Measurements from ENCODE around the gene MNAT1.
A peak's percentile ranks its signal among the peaks of the same experiment; 100 is the strongest.

Gene MNAT1

GRCh38 chr14:60734465-60735242 lies at the start of gene MNAT1:
MNAT1 (plus strand) TSS chr14:60734761; CDS start chr14:60734863, 102 bp downstream.
- H3K27me3 Mint-ChIP-seq (ENCODE audit: low read depth): peaks cover 29% of the 10 kb centered on the region
- peaks cover 19% of the 10 kb centered on the region for H3K4me1 Mint-ChIP-seq (ENCODE audit: low read depth)
- peak within 1 kb of the TSS; percentile 97 for H3K4me3 Mint-ChIP-seq
- H3K36me3 Mint-ChIP-seq (ENCODE audit: low read depth): peaks cover 7% of the 10 kb centered on the region
- H3K9me3 Mint-ChIP-seq: no peaks in the 10 kb centered on the region
- H3K27ac Mint-ChIP-seq: peak within 1 kb of the TSS; percentile 85

GRCh38 chr14:60686865-60687264 lies 47.7 kb upstream of the MNAT1 start:
- Mint-ChIP-seq H3K36me3 (ENCODE audit: low read depth) (no peaks in the 10 kb centered on the region), H3K27ac (no peak overlapping the region), H3K27me3 (ENCODE audit: low read depth) (no peaks in the 10 kb centered on the region), H3K4me3 (no peak overlapping the region), H3K9me3 (no peaks in the 10 kb centered on the region), H3K4me1 (ENCODE audit: low read depth) (no peaks in the 10 kb centered on the region)

GRCh38 chr14:60691383-60692113 lies 43.0 kb upstream of the MNAT1 start:
- Mint-ChIP-seq H3K27ac (no peak overlapping the region), H3K9me3 (no peaks in the 10 kb centered on the region), H3K4me1 (ENCODE audit: low read depth) (no peaks in the 10 kb centered on the region)

GRCh38 chr14:60695327-60695726 lies 39.2 kb upstream of the MNAT1 start:
- Mint-ChIP-seq H3K36me3 (ENCODE audit: low read depth) (no peaks in the 10 kb centered on the region), H3K27ac (no peak overlapping the region), H3K9me3 (peaks cover 13% of the 10 kb centered on the region), H3K27me3 (ENCODE audit: low read depth) (peaks cover 34% of the 10 kb centered on the region), H3K4me3 (no peak overlapping the region), H3K4me1 (ENCODE audit: low read depth) (no peaks in the 10 kb centered on the region)

More at GRCh38 chr14:60691383-60692113, 43.0 kb upstream of the MNAT1 start:
- Mint-ChIP-seq H3K36me3 (ENCODE audit: low read depth) (no peaks in the 10 kb centered on the region), H3K4me3 (no peak overlapping the region), H3K27me3 (ENCODE audit: low read depth) (peaks cover 20% of the 10 kb centered on the region)

- Mint-ChIP-seq H3K27me3 (ENCODE audit: low read depth) (peaks cover 17% of the 10 kb centered on the region), H3K4me3 (no peak overlapping the region), H3K4me1 (ENCODE audit: low read depth) (no peaks in the 10 kb centered on the region), H3K27ac (no peak overlapping the region), H3K36me3 (ENCODE audit: low read depth) (no peaks in the 10 kb centered on the region), H3K9me3 (peaks cover 29% of the 10 kb centered on the region)
These were observed 34.0 kb upstream of the MNAT1 start for GRCh38 chr14:60700598-60700997.

GRCh38 chr14:60705100-60705499 lies 29.5 kb upstream of the MNAT1 start:
- Mint-ChIP-seq H3K4me1 (ENCODE audit: low read depth) (no peaks in the 10 kb centered on the region), H3K4me3 (no peak overlapping the region), H3K36me3 (ENCODE audit: low read depth) (no peaks in the 10 kb centered on the region), H3K27me3 (ENCODE audit: low read depth) (peaks cover 23% of the 10 kb centered on the region), H3K27ac (no peak overlapping the region), H3K9me3 (peaks cover 18% of the 10 kb centered on the region)

- Mint-ChIP-seq H3K4me3 (no peak overlapping the region), H3K27me3 (ENCODE audit: low read depth) (peaks cover 37% of the 10 kb centered on the region), H3K36me3 (ENCODE audit: low read depth) (no peaks in the 10 kb centered on the region), H3K4me1 (ENCODE audit: low read depth) (no peaks in the 10 kb centered on the region), H3K9me3 (no peaks in the 10 kb centered on the region), H3K27ac (no peak overlapping the region)
These were observed 26.7 kb upstream of the MNAT1 start for GRCh38 chr14:60707858-60708257.

GRCh38 chr14:60710494-60710893 lies 24.1 kb upstream of the MNAT1 start:
- Mint-ChIP-seq H3K9me3 (no peaks in the 10 kb centered on the region), H3K4me1 (ENCODE audit: low read depth) (no peaks in the 10 kb centered on the region), H3K27me3 (ENCODE audit: low read depth) (peaks cover 58% of the 10 kb centered on the region), H3K27ac (no peak overlapping the region), H3K36me3 (ENCODE audit: low read depth) (no peaks in the 10 kb centered on the region), H3K4me3 (no peak overlapping the region)

- Mint-ChIP-seq H3K4me1 (ENCODE audit: low read depth) (no peaks in the 10 kb centered on the region), H3K36me3 (ENCODE audit: low read depth) (no peaks in the 10 kb centered on the region), H3K4me3 (no peak overlapping the region)
These were observed 21.0 kb upstream of the MNAT1 start for GRCh38 chr14:60713513-60713912.

GRCh38 chr14:60720391-60720790 lies 14.2 kb upstream of the MNAT1 start:
- H3K4me1 Mint-ChIP-seq (ENCODE audit: low read depth): peaks cover 16% of the 10 kb centered on the region
- no peaks in the 10 kb centered on the region for H3K9me3 Mint-ChIP-seq
- no peak overlapping the region for H3K27ac Mint-ChIP-seq
- no peaks in the 10 kb centered on the region for H3K36me3 Mint-ChIP-seq (ENCODE audit: low read depth)
- no peak overlapping the region for H3K4me3 Mint-ChIP-seq
- peaks cover 58% of the 10 kb centered on the region for H3K27me3 Mint-ChIP-seq (ENCODE audit: low read depth)

More at GRCh38 chr14:60713513-60713912, 21.0 kb upstream of the MNAT1 start:
- H3K27ac Mint-ChIP-seq: no peak overlapping the region
- H3K27me3 Mint-ChIP-seq (ENCODE audit: low read depth): peaks cover 54% of the 10 kb centered on the region
- no peaks in the 10 kb centered on the region for H3K9me3 Mint-ChIP-seq

GRCh38 chr14:60720962-60721325 lies 13.6 kb upstream of the MNAT1 start:
- H3K4me3 Mint-ChIP-seq: peak overlapping the region; percentile 66
- peaks cover 16% of the 10 kb centered on the region for H3K4me1 Mint-ChIP-seq (ENCODE audit: low read depth)

GRCh38 chr14:60721326-60722106 lies 13.0 kb upstream of the MNAT1 start:
- Mint-ChIP-seq H3K4me1 (ENCODE audit: low read depth) (peaks cover 16% of the 10 kb centered on the region), H3K27me3 (ENCODE audit: low read depth) (peaks cover 59% of the 10 kb centered on the region), H3K9me3 (no peaks in the 10 kb centered on the region), H3K27ac (no peak overlapping the region), H3K36me3 (ENCODE audit: low read depth) (no peaks in the 10 kb centered on the region), H3K4me3 (peak overlapping the region; percentile 81)

More at GRCh38 chr14:60720962-60721325, 13.6 kb upstream of the MNAT1 start:
- peaks cover 59% of the 10 kb centered on the region for H3K27me3 Mint-ChIP-seq (ENCODE audit: low read depth)
- no peak overlapping the region for H3K27ac Mint-ChIP-seq
- H3K36me3 Mint-ChIP-seq (ENCODE audit: low read depth): no peaks in the 10 kb centered on the region
- H3K9me3 Mint-ChIP-seq: no peaks in the 10 kb centered on the region

GRCh38 chr14:60722107-60722356 lies 12.5 kb upstream of the MNAT1 start:
- Mint-ChIP-seq H3K36me3 (ENCODE audit: low read depth) (no peaks in the 10 kb centered on the region), H3K27ac (no peak overlapping the region), H3K27me3 (ENCODE audit: low read depth) (peaks cover 65% of the 10 kb centered on the region), H3K4me3 (peak overlapping the region; percentile 81), H3K9me3 (no peaks in the 10 kb centered on the region), H3K4me1 (ENCODE audit: low read depth) (peaks cover 21% of the 10 kb centered on the region)

- H3K9me3 Mint-ChIP-seq: no peaks in the 10 kb centered on the region
- no peak overlapping the region for H3K27ac Mint-ChIP-seq
- H3K27me3 Mint-ChIP-seq (ENCODE audit: low read depth): peaks cover 70% of the 10 kb centered on the region
- no peaks in the 10 kb centered on the region for H3K36me3 Mint-ChIP-seq (ENCODE audit: low read depth)
- H3K4me1 Mint-ChIP-seq (ENCODE audit: low read depth): peaks cover 21% of the 10 kb centered on the region
- H3K4me3 Mint-ChIP-seq: peak overlapping the region; percentile 81
These were observed 12.0 kb upstream of the MNAT1 start for GRCh38 chr14:60722357-60723115.

Data from T-helper 1 cell treated with Interleukin-12 subunit alpha and Interleukin-12 subunit beta and Interleukin-4 antibody, amounts not matched to agents 30 μg/mL and 1 μg/mL, for 36 hours (primary cell).